GM12801 (cell line): ENCODE data around the gene LRRIQ4.

Experiments used
- TF ChIP-seq, protein P1 (sequence below): IDR thresholded peaks from one replicate; pipeline ENCODE4 v1.5.1; 2011; ENCODE audit warnings: control low read depth; ENCODE audit not compliant: insufficient read length; ENCODE audit errors: extremely low read depth

LRRIQ4 gene

DNA sequence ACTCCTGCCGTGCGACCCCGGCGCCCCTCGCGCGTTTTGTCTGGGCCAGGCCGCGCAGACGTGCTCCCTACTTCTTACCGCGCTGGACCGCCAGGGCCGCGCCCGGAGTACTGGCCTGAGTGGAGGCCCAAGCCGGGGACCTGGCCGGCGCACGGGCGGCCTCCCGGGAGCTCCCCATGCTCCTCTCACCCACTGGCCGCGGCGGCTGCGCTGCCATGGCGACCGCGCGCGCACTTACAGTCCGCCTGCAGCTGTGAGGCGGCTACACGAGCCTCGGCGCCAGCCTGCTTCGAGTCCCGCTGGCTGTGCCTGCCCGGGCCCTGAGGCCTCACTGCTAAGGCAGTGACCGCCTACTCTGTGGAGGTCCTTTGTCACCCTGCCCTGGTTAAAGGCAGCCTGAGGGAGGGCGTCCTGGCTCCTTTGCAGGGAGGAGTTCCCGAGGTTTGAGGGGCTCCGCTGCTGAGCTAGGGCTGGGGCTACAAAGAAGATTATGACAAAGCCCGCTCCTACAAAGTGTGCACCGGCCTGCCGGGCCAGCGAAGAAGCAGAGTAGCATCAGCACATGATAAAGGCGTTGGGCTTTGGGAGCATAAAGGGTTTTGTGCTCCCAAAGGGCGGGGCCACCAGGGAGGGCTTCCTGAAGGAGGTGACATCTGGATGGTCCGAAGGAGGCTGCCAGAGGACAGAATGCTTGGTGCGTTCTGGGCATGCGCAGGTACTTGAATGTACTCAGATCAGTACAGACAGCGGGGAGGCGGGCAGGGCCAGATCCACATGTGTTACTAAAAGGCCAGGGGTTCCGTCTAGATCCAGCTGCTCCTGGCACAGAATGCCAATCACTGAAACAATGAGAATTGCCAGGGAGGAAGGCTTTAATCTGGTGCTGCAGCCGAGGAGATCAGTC lies at the start of gene LRRIQ4, which contains the start of gene LRRC34:
Gene LRRIQ4, plus strand, starts transcription at position 539 of the 904 bp plus-strand sequence. CDS start 9,052 bp downstream, outside the sequence.
Gene LRRC34, minus strand, starts transcription at position 573 of the 904 bp plus-strand sequence. Its CDS starts 356 bp downstream, at position 217.
- TF ChIP-seq, protein P1, sequence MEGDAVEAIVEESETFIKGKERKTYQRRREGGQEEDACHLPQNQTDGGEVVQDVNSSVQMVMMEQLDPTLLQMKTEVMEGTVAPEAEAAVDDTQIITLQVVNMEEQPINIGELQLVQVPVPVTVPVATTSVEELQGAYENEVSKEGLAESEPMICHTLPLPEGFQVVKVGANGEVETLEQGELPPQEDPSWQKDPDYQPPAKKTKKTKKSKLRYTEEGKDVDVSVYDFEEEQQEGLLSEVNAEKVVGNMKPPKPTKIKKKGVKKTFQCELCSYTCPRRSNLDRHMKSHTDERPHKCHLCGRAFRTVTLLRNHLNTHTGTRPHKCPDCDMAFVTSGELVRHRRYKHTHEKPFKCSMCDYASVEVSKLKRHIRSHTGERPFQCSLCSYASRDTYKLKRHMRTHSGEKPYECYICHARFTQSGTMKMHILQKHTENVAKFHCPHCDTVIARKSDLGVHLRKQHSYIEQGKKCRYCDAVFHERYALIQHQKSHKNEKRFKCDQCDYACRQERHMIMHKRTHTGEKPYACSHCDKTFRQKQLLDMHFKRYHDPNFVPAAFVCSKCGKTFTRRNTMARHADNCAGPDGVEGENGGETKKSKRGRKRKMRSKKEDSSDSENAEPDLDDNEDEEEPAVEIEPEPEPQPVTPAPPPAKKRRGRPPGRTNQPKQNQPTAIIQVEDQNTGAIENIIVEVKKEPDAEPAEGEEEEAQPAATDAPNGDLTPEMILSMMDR: no peak

DNA sequence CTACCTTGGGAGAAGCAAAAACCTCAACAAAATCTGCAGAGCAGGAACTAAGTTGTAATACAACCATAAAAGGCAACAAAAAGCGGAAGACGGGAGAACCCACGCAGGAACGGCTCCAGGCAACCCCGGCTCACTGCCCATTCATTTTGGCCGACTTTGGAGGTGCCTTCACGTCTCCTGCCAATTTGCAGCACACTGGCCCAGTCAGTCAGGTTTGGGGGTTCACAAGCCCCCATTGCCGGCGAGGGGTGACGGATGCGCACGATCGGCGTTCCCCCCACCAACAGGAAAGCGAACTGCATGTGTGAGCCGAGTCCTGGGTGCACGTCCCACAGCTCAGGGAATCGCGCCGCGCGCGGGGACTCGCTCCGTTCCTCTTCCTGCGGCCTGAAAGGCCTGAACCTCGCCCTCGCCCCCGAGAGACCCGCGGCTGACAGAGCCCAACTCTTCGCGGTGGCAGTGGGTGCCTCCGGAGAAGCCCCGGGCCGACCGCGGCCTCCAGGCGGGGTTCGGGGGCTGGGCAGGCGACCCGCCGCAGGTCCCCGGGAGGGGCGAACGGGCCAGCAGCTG lies 48.3 kb upstream of the LRRIQ4 start:
- TF ChIP-seq, protein P1: no peak

DNA sequence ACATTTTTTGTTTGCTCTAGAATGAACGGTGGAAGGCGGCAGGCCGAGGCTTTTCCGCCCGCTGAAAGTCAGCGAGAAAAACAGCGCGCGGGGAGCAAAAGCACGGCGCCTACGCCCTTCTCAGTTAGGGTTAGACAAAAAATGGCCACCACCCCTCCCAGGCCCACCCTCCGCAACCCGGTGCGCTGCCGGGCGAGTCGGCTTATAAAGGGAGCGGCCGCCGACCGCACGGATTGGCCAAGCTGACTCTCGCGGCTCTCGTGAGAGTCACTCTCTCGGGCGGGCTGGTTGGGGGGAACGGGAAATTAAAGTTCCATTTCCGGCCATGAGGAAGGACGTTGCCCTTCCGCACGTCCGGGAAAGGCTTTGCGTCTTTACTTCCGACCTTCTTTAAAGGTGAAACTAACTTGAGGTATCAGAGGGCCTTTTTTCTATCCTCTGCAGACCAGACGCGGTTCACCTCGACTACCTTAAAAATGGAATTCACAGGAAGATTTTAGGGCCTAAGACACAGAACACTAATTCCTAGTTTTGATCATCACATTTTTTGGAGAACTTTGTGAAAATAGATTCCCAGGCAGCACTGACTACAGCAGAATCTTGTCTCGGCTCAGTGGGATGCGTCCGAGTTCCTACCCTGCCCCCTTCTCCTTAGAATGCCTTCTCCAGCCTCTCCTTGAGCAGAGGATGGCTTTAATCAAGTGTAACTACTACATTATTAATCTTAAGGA lies 47.6 kb upstream of the LRRIQ4 start, which contains the start of gene TERC:
Gene TERC, minus strand, starts transcription at position 179 of the 731 bp plus-strand sequence.
- TF ChIP-seq, protein P1: no peak

DNA sequence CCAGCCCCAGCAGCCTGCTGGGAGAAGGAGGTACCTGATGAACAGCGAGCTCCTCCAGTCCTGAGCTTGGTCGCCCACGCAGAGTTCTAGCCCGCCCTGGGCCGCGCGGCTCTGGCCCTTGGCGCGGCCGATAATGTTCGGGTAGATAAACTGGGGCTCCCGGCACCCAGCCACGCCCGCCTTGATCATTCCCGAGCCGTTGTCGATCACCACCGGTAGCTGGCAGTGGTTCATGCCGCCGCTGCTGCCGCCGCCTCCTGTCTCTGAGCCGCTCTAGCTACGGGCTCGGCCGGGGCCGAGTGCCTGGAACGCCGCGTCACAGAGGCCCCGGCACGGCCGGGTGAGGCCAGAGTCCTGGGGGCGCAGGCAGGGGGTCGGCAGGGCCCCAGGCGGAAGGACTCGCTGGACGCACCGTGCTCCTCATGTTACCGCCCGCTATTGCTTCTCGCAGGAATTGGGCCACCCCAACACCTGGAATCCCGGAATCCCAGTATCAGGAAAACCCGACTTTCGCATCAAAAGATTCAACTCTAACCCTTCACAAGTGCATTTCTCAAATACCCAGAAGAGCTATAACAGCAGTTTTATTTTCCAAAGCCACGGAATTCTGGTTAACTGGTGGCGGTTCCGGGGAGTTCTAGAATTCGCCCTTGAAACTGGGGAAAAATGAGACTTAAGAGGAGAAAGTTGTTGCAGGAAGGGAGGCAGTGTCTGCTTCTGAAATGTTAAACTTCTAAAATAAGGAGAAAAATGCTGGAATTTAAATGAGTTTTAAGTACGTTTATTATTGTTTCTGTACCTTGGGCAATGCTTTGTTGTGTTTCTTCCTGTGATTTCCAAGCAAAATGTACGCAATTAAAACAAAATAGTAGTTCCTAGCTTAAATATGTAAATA lies 43.1 kb upstream of the LRRIQ4 start, which contains the start of gene ACTRT3:
Gene ACTRT3, minus strand, starts transcription at position 275 of the 895 bp plus-strand sequence. Its CDS starts 41 bp downstream, at position 234.
- TF ChIP-seq, protein P1: no peak

DNA sequence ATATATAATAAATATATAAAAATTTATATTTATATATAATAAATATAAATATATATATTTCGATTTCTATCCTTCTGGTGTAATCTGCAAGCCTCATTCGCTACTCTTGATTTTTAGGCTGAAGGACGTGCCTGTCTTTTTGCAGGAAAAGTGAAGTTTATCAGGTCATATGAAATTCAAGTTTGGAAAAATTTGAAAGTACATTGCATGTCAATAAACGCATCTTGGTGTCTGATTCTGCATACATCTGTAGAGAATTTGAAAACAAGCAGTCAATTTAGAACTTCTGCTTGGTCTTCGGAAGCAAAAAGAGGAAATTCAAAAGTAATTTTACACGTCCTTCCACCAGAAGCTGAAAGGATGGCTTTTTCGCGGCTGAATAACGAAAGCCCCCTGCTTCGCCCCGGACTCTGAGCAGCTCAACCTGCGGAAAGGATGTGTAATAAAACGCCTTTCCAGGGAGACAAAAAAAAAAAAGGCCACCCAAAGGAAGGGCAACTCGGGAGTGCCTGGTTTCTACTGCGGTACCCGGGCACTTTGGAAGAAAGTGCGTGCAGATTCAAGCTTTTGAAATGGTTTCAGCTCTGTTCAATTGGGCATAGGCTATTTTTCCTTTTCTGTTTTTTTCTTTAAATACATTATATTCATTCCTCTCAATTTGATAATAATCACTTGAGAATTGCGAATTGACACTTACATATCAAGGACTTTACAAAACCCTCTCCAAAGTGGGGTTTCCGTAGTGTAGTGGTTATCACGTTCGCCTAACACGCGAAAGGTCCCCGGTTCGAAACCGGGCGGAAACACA lies 41.0 kb upstream of the LRRIQ4 start:
- TF ChIP-seq, protein P1: no peak

DNA sequence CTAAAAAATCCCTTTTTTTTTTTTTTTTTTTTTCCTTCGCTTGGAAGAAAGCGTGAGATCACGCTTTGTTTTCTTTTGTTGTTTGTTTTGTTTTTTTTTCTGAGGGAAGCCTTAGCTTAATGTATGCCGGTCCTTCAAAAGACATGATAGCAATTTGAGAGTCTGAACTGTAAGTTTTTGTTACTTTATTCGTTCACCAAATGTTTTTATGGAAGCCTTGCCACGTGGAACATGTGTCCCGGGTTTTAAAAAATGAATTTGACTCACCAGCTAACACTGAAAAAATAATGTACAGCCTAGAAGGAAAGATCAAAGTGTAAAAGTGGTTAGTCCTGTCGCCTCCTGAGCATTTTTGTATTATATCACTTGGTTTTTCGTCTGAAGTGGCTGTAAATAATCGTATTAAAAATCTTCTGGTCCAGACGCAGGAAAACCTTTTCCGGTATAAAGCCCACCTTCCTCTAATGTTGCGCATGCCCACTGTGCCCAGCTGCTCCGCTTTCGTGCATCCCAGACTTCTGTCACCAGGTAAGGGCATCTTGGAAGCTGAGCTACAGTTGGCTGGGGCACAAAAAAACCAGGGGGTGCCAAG lies 40.3 kb upstream of the LRRIQ4 start:
- TF ChIP-seq, protein P1: no peak
